SK-N-SH (cell line): ENCODE data around the gene CLEC20A. TPM values are rescaled to one million over a fixed set of nuclear protein-coding genes. Genes with fewer than 3 reads are reported as not detected.

Experiments used
- CTCF ChIA-PET: fragments of 300-600, 350-600 bp; formaldehyde crosslinking; extraction: SDS; loops from one replicate; lab custom pipeline; 2021; lab: Yijun Ruan, JAX
- POLR2A ChIA-PET: fragments of 350-600 bp; sonication (Branson Sonifier 250); formaldehyde crosslinking; extraction: SDS; loops from one replicate; lab custom pipeline; 2020; ENCODE audit warnings: antibody characterized with exemption, inconsistent platforms; lab: Yijun Ruan, JAX
- DNase-seq: peaks from one replicate; pipeline ENCODE4 v3.0.0; 2012
- H2AFZ ChIP-seq: fragments of 200-600 bp; sonication (generic); 2 replicates; pipeline ENCODE4 v1.8.1; 2016; ENCODE audit warnings: antibody characterized with exemption, mild to moderate bottlenecking, low read depth
- H3F3A ChIP-seq: fragments of 200-600 bp; sonication (generic); replicated peaks from 2 replicates; pipeline ENCODE3; 2016; ENCODE audit warnings: antibody characterized with exemption, mild to moderate bottlenecking; ENCODE audit not compliant: insufficient read depth
- H3K27ac ChIP-seq, 2 experiments: fragments of 200-500 bp in 1 of 2; fragments of 200-600 bp in 1 of 2; sonication (Bioruptor generic) in 1 of 2; sonication (generic), shearing (Covaris generic) in 1 of 2; 2 replicates each; pipeline versions ENCODE4 v1.5.1 to v1.6.1; 2014 to 2016; ENCODE audit warnings: low read depth in 2 of 2, inconsistent platforms in 1 of 2, low read length in 1 of 2, mild to moderate bottlenecking in 1 of 2, mixed read lengths in 1 of 2
- H3K27me3 ChIP-seq: fragments of 200-600 bp; sonication (generic), shearing (Covaris generic); 2 replicates; pipeline ENCODE4 v1.6.1; 2016; ENCODE audit warnings: mixed run types; ENCODE audit not compliant: insufficient read depth
- H3K36me3 ChIP-seq, 2 experiments: fragments of 200-500 bp in 1 of 2; fragments of 200-600 bp in 1 of 2; sonication (Bioruptor generic) in 1 of 2; sonication (generic) in 1 of 2; replicated peaks in 1 of 2; 2 replicates each; pipeline versions ENCODE3 to v1.5.1; 2014 to 2016; ENCODE audit warnings: low read length in 1 of 2, mild to moderate bottlenecking in 1 of 2; ENCODE audit not compliant: insufficient read depth in 2 of 2, control insufficient read depth in 1 of 2
- H3K4me1 ChIP-seq, 2 experiments: fragments of 200-500 bp in 1 of 2; fragments of 200-600 bp in 1 of 2; sonication (Bioruptor generic) in 1 of 2; sonication (generic), shearing (Covaris generic) in 1 of 2; 2 replicates each; pipeline versions ENCODE4 v1.5.1 to v1.6.1; 2014 to 2016; ENCODE audit warnings: low read depth in 1 of 2, low read length in 1 of 2, mixed run types in 1 of 2; ENCODE audit not compliant: insufficient read depth in 2 of 2, control insufficient read depth in 1 of 2
- H3K4me2 ChIP-seq: fragments of 200-600 bp; sonication (generic), shearing (Covaris generic); 2 replicates; pipeline ENCODE4 v1.6.1; 2017; ENCODE audit warnings: mixed run types
- H3K4me3 ChIP-seq, 2 experiments: fragments of 200-500 bp in 1 of 2; fragments of 200-600 bp in 1 of 2; sonication (Bioruptor generic) in 1 of 2; sonication (generic), shearing (Covaris generic) in 1 of 2; 2 replicates each; pipeline versions ENCODE4 v1.5.1 to v1.8.1; 2014 to 2016; ENCODE audit warnings: low read depth in 2 of 2, inconsistent platforms in 1 of 2, low read length in 1 of 2, mild to moderate bottlenecking in 1 of 2, mixed read lengths in 1 of 2, moderate library complexity in 1 of 2
- H3K79me2 ChIP-seq: fragments of 200-600 bp; sonication (generic); 2 replicates; pipeline ENCODE4 v1.8.1; 2017; ENCODE audit warnings: mild to moderate bottlenecking; ENCODE audit not compliant: insufficient read depth
- H3K9ac ChIP-seq: fragments of 200-600 bp; sonication (generic); 2 replicates; pipeline ENCODE4 v1.6.1; 2017; ENCODE audit warnings: mixed run types
- H3K9me2 ChIP-seq: fragments of 200-600 bp; sonication (generic); 2 replicates; pipeline ENCODE4 v1.6.1; 2017; ENCODE audit warnings: mixed run types
- H3K9me3 ChIP-seq: fragments of 200-600 bp; sonication (generic); 2 replicates; pipeline ENCODE4 v1.6.1; 2017; ENCODE audit warnings: mixed run types, mild to moderate bottlenecking, moderate library complexity
- H4K20me1 ChIP-seq: fragments of 200-600 bp; sonication (generic); 2 replicates; pipeline ENCODE4 v1.6.1; 2017; ENCODE audit warnings: mild to moderate bottlenecking, mixed run types; ENCODE audit not compliant: insufficient read depth
- EZH2phosphoT487 ChIP-seq: fragments of 200-600 bp; sonication (generic); IDR thresholded peaks from 2 replicates; pipeline ENCODE4 v1.6.1; 2017; ENCODE audit warnings: low read depth, mixed run types, mild to moderate bottlenecking, antibody characterized with exemption, moderate library complexity, borderline replicate concordance
- FOSL2 ChIP-seq: IDR thresholded peaks from 2 replicates; pipeline ENCODE4 v1.4.0; 2012; ENCODE audit warnings: low read depth, mild to moderate bottlenecking, moderate library complexity, borderline replicate concordance
- FOXJ3 ChIP-seq: sonication (generic); formaldehyde crosslinking; IDR thresholded peaks from 2 replicates; pipeline ENCODE4 v1.5.1; 2020; ENCODE audit warnings: mild to moderate bottlenecking, missing genetic modification reagents
- GATA2 ChIP-seq: sonication (generic); formaldehyde crosslinking; IDR thresholded peaks from 2 replicates; pipeline ENCODE4 v1.5.0; 2020; ENCODE audit warnings: mild to moderate bottlenecking, missing genetic modification reagents
- MEF2A ChIP-seq: IDR thresholded peaks from 2 replicates; pipeline ENCODE4 v1.4.0; 2012; ENCODE audit warnings: low read depth, borderline replicate concordance
- NRF1 ChIP-seq: IDR thresholded peaks from 2 replicates; pipeline ENCODE4 v1.6.1; 2012; ENCODE audit warnings: low read depth, mild to moderate bottlenecking, low read length
- RFX5 ChIP-seq: IDR thresholded peaks from 2 replicates; pipeline ENCODE4 v1.6.1; 2012; ENCODE audit warnings: mild to moderate bottlenecking, improper control_type of control experiment, low read length
- SIN3A ChIP-seq: IDR thresholded peaks from 2 replicates; pipeline ENCODE4 v1.6.1; 2012; ENCODE audit warnings: low read depth, mild to moderate bottlenecking, low read length, moderate library complexity, borderline replicate concordance
- TAF1 ChIP-seq: IDR thresholded peaks from 2 replicates; pipeline ENCODE4 v1.6.1; 2012; ENCODE audit warnings: low read depth, mild to moderate bottlenecking, low read length, moderate library complexity, borderline replicate concordance
- TCF12 ChIP-seq: IDR thresholded peaks from 2 replicates; pipeline ENCODE4 v1.4.0; 2012
- YY1 ChIP-seq: IDR thresholded peaks from 2 replicates; pipeline ENCODE4 v1.4.0; 2012; ENCODE audit warnings: low read depth, mild to moderate bottlenecking
- WGBS: methylation state at CpG from one replicate; pipeline ENCODE4 v1.1.6; 2017; ENCODE audit warnings: low lambda C conversion rate; 5-methylcytosine and 5-hydroxymethylcytosine counted together
- polyA plus RNA-seq, 3 experiments: library from polyadenylated mRNA; depleted of rRNA; stranded (reverse); fragments of >200 nt; gene quantifications; 2 replicates each; pipeline ENCODE4 v1.2.3, GENCODE V29; 2012
- TF ChIP-seq, protein P1 (sequence below): IDR thresholded peaks from 2 replicates; pipeline ENCODE4 v1.4.0; 2012; ENCODE audit warnings: low read depth
- TF ChIP-seq, protein P2 (sequence below): fragments of 150-350 bp; IDR thresholded peaks from 2 replicates; pipeline ENCODE4 v1.6.1; 2017; ENCODE audit warnings: antibody characterized with exemption, low read length, low read depth, borderline replicate concordance
- TF ChIP-seq, protein P3 (sequence below): IDR thresholded peaks from 2 replicates; pipeline ENCODE4 v1.6.1; 2012; ENCODE audit warnings: mild to moderate bottlenecking, low read depth, low read length, moderate library complexity
- TF ChIP-seq, protein P4 (sequence below): IDR thresholded peaks from 2 replicates; pipeline ENCODE4; 2012

Gene CLEC20A
- polyA plus RNA-seq, 1 of the 3 experiments (the other 2 are of a cell fraction), result not detected

DNA sequence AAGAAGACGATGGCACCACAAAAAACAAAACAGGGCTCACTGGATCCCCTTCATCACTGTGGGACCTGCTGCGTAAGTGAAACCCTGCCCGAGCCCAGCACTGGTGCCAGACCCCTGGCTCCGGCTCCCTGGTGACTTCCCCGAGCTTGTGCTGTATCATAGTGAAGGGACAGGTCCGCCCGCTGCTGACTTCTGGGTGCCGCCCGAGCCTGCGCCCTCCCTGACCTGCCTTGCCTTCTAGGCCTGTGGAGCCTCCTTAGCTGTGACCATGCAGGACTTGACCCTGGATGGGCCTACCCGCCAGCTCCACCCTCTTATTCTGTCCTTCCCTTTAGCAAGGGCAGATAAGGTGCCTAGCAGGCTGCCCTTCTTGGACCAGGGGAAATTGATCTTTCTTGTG lies 24.0 kb upstream of the CLEC20A start:
- Histone ChIP-seq H3K9ac (no peak overlapping the region), H3K4me1 (no peaks in the 10 kb centered on the region), H3K4me3 (no peak overlapping the region), H3K9me2 (no peaks in the 10 kb centered on the region), H3K36me3 (no peaks in the 10 kb centered on the region), H3K4me2 (no peak overlapping the region), H3K27me3 (no peaks in the 10 kb centered on the region), H3K27ac (no peak overlapping the region), H2AFZ (no peak overlapping the region), H4K20me1 (no peaks in the 10 kb centered on the region), H3F3A (no peaks in the 10 kb centered on the region), H3K79me2 (no peaks in the 10 kb centered on the region), H3K9me3 (no peaks in the 10 kb centered on the region)
- 85% methylated on average over 9 of the region's 11 CpGs for WGBS
- CTCF ChIA-PET, result interaction anchor here (0.7 to 2.0 kb wide), 2 partner anchors 11 to 20 kb away, joined by 3 to 8 read pairs; no protein-coding TSS in a partner anchor
- POLR2A ChIA-PET, result no interaction called here
- TF ChIP-seq, protein P1, sequence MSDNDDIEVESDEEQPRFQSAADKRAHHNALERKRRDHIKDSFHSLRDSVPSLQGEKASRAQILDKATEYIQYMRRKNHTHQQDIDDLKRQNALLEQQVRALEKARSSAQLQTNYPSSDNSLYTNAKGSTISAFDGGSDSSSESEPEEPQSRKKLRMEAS, result no peak
- TF ChIP-seq YY1 (no peak), FOSL2 (no peak), MEF2A (no peak), NRF1 (no peak), TAF1 (no peak), GATA2 (no peak), EZH2phosphoT487 (no peak), FOXJ3 (CRISPR knock-in tag) (no peak), RFX5 (no peak), SIN3A (no peak), TCF12 (no peak)
- TF ChIP-seq, protein P2, sequence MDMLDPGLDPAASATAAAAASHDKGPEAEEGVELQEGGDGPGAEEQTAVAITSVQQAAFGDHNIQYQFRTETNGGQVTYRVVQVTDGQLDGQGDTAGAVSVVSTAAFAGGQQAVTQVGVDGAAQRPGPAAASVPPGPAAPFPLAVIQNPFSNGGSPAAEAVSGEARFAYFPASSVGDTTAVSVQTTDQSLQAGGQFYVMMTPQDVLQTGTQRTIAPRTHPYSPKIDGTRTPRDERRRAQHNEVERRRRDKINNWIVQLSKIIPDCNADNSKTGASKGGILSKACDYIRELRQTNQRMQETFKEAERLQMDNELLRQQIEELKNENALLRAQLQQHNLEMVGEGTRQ, result no peak
- TF ChIP-seq, protein P3, sequence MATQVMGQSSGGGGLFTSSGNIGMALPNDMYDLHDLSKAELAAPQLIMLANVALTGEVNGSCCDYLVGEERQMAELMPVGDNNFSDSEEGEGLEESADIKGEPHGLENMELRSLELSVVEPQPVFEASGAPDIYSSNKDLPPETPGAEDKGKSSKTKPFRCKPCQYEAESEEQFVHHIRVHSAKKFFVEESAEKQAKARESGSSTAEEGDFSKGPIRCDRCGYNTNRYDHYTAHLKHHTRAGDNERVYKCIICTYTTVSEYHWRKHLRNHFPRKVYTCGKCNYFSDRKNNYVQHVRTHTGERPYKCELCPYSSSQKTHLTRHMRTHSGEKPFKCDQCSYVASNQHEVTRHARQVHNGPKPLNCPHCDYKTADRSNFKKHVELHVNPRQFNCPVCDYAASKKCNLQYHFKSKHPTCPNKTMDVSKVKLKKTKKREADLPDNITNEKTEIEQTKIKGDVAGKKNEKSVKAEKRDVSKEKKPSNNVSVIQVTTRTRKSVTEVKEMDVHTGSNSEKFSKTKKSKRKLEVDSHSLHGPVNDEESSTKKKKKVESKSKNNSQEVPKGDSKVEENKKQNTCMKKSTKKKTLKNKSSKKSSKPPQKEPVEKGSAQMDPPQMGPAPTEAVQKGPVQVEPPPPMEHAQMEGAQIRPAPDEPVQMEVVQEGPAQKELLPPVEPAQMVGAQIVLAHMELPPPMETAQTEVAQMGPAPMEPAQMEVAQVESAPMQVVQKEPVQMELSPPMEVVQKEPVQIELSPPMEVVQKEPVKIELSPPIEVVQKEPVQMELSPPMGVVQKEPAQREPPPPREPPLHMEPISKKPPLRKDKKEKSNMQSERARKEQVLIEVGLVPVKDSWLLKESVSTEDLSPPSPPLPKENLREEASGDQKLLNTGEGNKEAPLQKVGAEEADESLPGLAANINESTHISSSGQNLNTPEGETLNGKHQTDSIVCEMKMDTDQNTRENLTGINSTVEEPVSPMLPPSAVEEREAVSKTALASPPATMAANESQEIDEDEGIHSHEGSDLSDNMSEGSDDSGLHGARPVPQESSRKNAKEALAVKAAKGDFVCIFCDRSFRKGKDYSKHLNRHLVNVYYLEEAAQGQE, result no peak
- TF ChIP-seq, protein P4, sequence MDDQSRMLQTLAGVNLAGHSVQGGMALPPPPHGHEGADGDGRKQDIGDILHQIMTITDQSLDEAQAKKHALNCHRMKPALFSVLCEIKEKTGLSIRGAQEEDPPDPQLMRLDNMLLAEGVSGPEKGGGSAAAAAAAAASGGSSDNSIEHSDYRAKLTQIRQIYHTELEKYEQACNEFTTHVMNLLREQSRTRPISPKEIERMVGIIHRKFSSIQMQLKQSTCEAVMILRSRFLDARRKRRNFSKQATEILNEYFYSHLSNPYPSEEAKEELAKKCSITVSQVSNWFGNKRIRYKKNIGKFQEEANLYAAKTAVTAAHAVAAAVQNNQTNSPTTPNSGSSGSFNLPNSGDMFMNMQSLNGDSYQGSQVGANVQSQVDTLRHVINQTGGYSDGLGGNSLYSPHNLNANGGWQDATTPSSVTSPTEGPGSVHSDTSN, result no peak
- no peak for DNase-seq
